Measurements from ENCODE around the gene SUSD2.

GRCh38 chr22:24156141-24156912 is 25.0 kb upstream of the SUSD2 start:
- TF ChIP-seq CTCF (IDR thresholded peaks at IDR 0.05; ENCODE audit: low read depth, low read length) (no peak), EZH2phosphoT487 (IDR thresholded peaks at IDR 0.05; ENCODE audit: low read depth) (no peak)
